Raji (cell line): ENCODE measurements around the gene ITPA.

Experiments used
- POLR2A ChIP-seq: IDR thresholded peaks from 2 replicates; pipeline ENCODE4 v1.6.1; 2011; ENCODE audit warnings: low read depth, low read length, control low read depth; ENCODE audit not compliant: insufficient read depth

Gene ITPA

DNA sequence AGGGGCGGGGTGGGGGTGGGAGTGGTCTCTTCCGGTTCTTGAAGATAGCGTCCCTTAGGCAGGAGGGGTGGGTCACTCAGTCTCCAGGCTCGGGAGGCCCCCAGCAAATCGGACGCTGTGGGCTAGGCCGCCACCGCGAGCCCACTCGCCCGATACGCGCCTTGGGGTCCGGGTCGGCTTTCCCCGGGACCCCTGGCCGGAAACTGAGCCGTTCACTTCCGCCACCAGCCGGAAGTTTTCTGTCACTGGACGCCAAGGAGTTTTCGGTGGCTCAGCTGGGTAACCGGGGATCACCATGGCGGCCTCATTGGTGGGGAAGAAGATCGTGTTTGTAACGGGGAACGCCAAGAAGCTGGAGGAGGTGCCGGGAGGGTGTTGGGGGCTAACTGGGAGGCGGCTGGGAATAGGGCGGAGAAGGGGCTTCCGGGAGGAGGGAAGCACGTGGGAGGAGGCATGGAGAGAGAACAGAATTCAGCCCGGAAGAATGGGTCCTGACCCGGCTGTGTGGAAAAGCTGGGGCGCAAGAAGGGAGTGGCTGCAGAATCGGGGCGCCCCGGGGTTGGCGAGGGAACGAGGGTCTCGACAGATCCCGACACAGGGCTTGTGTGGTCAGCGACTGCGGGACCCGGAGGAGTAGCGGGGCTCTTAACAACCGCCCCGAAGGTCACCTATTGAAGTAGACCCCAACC, at the start of gene ITPA:
Gene ITPA, plus strand, starts transcription at position 242 of the 689 bp plus-strand sequence. Its CDS starts 54 bp downstream, at position 296.
- peak; percentile 75 for TF ChIP-seq POLR2A

DNA sequence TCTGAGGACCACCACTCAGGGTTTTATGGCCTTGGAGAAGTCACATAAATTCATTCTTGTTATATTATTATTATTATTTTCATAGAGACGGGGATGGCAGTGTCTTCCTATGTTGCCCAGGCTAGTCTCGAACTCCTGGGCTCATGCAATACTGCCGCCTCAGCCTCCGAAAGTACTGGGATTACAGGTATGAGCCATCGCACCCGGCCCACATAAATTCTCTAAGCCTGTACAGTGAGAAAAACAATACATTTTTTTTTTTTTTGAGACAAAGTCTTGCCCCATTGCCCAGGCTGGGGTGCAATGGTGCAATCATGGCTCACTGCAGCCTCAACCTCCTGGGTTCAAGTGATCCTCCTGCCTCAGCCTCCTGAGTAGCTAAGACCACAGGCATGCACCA, 48.9 kb upstream of the ITPA start:
- no peak for TF ChIP-seq POLR2A

DNA sequence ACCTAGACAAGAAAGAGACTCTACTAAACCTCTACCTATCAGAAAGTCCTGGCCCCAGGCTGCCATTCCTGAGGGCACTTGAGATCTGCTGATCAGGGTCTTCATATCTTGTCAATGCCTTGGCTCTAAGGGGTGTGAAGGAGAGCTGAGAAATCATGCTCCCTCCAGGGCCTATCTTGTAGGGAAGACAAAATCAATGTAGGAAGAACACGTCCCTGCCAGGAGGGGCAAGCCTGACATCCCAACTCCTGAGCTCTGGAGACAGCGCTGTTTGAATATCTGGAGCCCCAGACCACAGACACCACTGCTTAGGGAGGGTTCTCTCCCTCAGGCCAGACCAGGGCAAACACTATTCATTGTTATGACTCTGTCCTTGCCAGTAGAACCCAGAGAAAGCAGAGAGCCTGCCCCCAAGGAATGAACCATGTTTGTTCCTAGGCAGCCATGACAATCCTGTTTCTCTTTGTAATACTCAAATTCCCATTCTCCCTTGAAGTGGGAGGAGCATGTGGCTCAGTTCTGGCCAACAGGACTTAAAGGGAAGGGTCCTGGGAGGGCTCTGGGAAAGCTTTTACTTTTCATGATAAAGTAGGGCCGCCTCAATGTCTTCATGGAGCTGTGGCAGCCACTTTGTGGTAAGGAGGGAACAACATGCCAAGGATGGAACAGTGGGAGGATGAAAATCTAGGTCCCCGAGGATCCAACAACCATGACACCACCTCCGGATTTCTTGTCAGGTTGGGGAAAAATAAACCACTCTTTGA, 47.8 kb upstream of the ITPA start:
- no peak for TF ChIP-seq POLR2A

DNA sequence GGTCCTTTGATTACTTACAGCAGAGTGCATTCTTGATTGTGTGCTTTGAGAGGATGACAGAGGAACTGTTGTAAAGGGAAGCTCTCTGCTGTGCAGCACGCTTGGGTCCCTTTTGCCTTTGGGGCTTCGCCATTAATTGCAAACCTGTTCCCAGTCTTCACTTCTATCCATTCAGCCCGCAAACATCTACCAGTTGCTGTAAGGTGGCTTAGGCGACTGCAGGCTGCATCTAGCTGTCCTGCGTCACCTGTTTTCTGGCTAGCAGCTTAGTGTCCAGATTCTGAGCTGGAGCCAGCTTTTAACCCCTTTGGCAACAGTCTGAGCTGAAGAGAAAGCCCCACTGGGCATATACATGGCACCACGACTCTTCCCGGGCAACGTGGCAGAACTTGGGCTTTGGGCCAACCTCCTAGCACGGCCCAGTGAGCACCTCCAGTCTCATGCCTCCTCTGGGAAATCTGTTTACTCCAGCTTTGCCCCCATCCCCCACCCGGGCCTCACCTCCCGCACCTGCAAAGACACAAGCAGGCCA, 47.2 kb upstream of the ITPA start:
- TF ChIP-seq POLR2A: no peak

DNA sequence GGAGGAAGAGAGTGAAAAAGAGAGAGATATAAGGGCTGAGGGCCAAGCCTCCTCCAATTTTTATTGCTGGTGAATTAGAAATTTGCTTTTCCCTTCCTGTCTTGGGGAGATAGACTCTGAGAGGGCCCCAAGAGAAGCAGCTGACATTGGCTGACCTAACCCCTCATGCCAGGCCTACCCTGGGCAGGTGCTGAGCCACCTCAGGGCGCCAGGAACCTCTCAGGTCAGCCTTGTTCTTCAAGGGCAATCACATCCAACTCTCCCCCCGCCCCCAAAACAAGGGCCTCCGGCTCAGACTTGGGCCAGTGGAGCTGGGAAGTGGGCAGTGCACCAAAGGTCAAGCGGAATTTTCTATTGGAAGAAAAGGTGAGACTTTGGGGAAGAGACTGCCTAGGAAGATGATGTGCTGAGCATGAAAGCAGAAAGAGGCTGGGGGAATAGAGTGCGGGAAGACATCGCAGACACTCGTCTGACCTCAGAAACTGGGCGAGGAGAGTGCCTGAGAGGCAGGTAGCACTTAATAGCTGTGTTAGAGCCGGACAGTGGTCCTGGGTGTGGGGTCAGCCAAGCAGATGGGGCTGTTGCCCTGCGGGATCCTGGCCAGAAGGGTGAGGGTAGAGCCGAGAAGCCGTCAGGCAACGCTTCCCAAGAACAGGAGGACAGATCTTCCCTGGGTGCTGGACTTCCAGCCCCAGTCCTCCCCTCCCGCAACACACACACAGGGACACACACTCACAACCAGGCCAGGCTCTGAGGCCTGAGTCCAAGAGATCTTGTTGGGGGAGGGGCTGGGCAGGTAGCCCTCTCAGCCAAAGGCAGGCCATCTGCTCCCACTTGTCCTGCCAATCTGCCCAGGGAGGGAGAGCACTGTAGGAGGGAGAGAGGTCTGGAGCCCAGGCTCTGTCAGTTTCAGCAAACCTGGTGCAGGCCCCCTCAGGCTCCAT, 45.9 kb upstream of the ITPA start:
- no peak for TF ChIP-seq POLR2A

DNA sequence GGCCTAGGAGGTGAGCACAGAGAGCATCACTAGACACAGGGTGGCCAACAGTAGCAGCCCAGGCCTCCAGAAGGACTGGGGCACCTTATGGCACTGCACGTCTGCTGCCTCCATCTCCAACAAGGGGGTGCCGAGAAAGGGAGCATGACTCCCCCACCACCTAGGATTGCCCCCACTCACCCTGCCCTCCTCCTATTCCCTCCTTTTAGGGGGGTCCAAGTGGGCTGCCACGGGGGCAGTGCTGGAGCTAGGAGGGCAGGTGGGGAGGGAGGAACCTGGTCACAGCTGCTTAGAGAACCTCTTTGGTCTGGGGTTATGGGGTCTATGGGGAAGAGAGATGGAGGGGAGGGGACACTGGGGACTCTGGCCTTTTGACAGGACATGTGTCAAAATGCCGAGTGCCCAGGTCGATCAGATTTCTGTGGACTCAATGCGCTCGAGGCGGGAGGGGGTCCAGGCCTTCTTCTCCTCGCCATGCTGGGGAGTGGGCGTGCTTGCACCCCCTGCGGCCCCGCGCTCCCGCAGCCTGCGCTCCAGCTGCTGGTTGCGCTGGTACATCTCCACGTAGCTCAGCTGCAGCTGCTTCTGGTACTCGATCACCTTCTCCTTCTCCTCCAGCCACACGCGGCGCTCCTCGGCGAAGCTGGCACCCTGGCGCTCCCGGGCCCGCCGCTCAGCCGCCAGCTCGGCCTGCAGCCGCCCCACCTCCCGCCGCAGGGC, 45.1 kb upstream of the ITPA start:
- no peak for TF ChIP-seq POLR2A

DNA sequence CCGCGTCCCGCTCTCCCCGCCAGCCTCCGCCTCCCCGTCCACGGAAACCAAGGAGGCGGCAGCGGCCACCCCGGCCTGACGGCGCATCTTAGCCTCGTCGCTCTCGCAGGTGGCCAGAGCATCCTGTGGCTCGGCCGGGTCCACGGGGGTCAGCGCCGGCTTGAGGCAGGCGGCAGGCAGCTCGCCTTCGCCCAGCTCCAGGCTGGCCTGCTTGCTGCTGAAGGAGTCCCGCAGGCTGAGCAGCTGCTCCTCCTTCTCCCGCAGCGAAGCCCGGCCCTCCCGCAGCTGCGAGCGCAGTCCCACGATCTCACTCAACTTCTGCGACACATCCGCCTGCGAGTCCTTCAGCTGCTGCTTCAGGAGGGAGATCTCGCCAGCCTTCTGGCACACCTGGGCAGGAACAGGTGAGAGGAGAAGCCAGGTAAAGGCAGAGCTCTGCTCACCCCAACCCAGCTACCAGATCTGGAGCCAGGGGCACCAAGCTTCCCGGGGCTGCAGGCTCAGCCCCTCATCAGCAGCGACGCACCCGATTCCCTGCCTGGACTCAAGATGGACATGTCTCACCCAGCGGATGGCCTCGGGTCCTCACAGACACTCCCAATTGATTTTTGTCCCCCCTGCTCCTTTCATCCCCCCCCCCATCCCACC, 44.4 kb upstream of the ITPA start:
- no peak for TF ChIP-seq POLR2A

DNA sequence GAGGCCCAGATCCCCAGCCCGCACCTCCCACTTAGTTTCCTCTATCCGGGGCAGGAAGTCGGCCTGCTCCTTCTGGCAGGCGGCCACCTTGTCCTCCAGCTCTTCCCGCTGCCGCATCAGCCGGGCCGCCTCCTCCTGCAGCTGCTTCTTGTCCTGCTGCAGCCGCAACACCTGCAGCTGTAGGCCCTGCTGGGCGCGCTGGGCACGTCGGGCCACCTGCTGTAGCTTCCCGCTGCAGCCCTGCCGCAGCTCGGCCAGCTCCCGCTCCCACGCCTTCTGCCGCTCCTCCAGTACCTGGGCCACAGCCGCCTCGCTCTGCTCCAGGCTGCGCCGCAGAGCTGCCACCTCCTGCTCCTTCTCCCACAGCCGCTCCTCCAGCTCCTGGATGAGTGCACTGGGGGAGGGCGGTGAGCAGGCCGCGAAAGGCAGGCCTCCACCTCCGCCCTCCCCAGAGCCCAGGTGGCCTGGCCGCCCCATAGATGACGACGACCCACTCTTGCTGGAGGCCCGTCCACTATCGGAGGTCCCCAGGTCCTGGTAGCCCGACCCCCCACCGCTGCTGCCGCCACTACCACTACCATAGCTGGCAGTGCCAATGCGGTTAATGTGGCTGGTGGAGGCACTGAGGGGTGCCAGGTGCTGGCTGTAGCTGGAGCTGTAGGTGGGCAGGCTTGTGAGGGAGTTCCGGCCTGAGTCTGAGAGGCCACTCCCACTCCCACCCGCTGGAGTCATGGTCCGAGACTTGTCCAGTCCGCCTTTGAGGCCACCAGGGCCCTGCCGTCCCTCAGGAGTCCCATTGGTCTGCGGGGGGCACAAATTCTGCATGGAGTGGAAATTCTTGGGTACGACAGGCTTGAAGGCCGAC, 43.6 kb upstream of the ITPA start:
- no peak for TF ChIP-seq POLR2A

DNA sequence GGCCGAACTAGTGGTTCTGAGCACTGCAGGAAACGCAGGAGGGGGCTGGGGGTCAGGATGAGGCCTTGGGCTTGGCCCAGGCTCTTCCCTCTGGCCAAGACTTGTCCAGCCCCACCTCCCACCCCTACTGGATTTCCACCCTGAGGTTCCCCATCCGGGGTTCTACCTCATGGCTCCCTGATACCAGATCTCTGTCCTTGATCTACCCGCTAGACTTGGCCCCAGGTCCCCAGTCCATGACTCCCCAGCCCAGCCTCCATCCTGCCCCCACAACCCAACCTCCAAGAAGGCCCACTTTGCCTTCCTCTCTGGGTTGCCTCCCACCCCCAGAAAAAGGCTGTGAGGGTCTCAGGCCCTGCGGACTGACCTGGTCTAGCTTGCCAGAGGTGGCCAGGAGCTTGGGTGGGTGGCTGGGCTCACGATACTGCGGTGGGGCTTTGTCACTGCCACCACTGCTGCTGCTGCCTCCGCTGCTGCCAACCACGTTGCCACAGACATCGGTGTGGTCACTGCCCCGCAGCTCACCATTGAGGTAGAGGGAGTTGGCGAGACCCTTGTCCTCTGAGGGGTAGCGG, 42.9 kb upstream of the ITPA start:
- TF ChIP-seq POLR2A: no peak

DNA sequence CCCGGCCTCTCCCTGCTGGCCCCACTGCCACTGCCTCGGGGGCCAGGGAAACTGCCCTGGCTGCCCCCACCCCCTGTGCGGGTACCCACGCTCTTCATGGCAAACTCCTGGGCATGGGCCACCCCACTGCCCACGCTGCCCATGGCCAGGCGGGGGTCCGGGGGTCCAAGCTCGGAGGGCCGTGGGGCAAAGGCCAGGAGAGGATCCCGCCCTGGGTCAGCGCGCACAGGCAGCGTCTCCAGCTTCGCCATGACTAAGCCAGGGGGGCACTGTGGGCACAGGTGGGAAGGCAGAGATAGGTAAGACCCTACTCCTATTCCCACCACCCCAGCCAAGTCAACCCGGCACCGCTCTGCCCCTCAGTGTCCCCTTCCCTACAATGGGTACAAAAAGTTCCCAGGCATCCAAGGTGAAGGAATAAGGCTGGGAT, 42.4 kb upstream of the ITPA start:
- TF ChIP-seq POLR2A: no peak

DNA sequence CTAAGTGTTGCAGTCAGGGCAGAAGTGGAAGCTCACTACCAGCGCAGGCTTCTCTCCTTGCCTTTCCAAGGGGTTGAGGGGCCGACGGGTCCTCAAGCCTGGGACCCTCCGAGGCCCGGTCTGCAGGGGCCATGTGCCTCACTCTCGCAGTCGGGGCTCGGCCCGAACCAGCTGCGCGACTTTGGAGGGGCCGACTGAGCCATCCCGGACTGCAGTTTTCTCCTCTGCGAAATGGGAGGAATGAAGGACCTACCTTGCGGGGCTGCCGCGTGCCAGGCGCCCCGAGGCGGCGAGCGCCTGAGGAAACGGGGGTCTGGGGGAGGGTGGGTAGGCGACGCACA, 41.6 kb upstream of the ITPA start:
- TF ChIP-seq POLR2A: no peak

DNA sequence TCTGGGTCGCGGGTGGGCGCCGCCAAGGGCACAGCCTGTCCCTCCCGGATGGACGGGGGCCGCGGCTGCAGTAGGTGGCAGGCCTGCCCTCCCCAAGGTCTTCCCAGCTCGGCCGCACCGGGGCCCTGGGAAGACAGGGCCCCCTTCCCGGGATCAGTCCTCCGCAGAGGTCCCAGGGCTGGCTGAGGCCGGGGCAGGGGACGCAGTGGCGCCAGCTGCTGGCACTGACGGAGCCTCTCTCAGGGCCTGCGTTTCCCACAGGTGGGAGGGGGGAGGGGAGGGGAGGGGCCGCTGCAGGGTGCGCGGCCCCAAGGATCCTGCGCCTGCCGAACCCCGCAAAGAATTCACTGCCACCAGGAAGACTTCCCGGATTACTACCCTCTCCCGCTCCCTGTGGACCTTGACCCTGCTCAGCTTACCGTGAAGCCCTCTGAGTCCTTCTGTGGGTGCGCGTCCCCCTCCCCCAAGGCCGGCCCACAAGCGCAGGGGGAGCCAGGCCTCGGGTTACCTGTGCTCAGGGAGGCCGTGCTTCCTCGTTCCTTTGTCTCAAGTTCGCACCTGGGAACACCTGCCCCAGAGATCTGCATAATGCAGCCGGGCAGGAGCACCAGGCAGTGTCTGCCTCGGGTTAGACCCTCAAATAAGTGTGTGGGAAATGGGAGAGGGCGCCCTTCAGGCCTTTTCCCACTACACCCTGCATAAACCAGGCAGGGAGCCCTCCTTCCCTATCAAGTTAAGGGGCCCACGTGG, 41.0 kb upstream of the ITPA start:
- no peak for TF ChIP-seq POLR2A
